Vagina (tissue), 2 donors: ENCODE results near the gene CLIC3. TPM values are rescaled to one million over a fixed set of nuclear protein-coding genes. Genes with fewer than 3 reads are reported as not detected.
A peak's percentile ranks its signal among the peaks of the same experiment; 100 is the strongest.

Source experiments
- DNase-seq, 2 donors: peaks; one replicate each; pipeline ENCODE4 v3.0.0-alpha.2; 2017; ENCODE audit errors: extremely low spot score in 2 of 2
- H3K27ac ChIP-seq: fragments of 200-600 bp; sonication (generic); one replicate; pipeline ENCODE4 v1.5.1; 2019
- H3K27me3 ChIP-seq: fragments of 200-600 bp; sonication (generic); one replicate; pipeline ENCODE4 v1.5.1; 2019
- H3K36me3 ChIP-seq, 2 donors: fragments of 200-600 bp; sonication (generic); one replicate each; pipeline ENCODE4 v1.5.1; 2017 to 2019
- H3K4me1 ChIP-seq: fragments of 200-600 bp; sonication (generic); one replicate; pipeline ENCODE4 v1.5.1; 2019
- H3K4me3 ChIP-seq, 2 donors: fragments of 200-600 bp; sonication (generic); 1 replicate in 1 of 2; 2 replicates in 1 of 2; pipeline ENCODE4 v1.5.1; 2016 to 2019
- H3K9me3 ChIP-seq: fragments of 200-600 bp; sonication (generic); one replicate; pipeline ENCODE4 v1.5.1; 2019
- POLR2A ChIP-seq, 2 donors: fragments of 450-650 bp; IDR thresholded peaks; one replicate each; pipeline ENCODE4 v1.6.1; 2017; ENCODE audit warnings: antibody characterized with exemption in 2 of 2, mild to moderate bottlenecking in 2 of 2, moderate library complexity in 2 of 2
- POLR2AphosphoS5 ChIP-seq, 2 donors: sonication (generic); formaldehyde crosslinking; IDR thresholded peaks; one replicate each; pipeline ENCODE4 v1.9.0; 2017; ENCODE audit warnings: antibody characterized with exemption in 2 of 2, mild to moderate bottlenecking in 2 of 2, low read depth in 1 of 2; ENCODE audit not compliant: insufficient read depth in 1 of 2
- intact Hi-C: fragments of 100-400 bp; cut with DNase I; formaldehyde crosslinking; loops from one replicate; pipeline ENCODE4 v1.15.1; 2023
- total RNA-seq: library from RNA; depleted of rRNA; stranded (reverse); fragments of >200 nt; gene quantifications from one replicate; pipeline ENCODE4 v1.2.3, GENCODE V29; 2016
- TF ChIP-seq, protein P1 (sequence below), 3 experiments: fragments of 450-650 bp in 2 of 3; fragments of 200-600 bp in 1 of 3; sonication (generic) in 1 of 3; IDR thresholded peaks; one replicate each; pipeline ENCODE4 v1.5.1; 2017 to 2019; ENCODE audit warnings: antibody characterized with exemption in 3 of 3, mild to moderate bottlenecking in 2 of 3, moderate library complexity in 2 of 3

CLIC3 gene
- total RNA-seq, 1 donor from 2014 or later, result 23.6 TPM

- peaks cover 50% of the 10 kb centered on the region for H3K4me1 ChIP-seq
- TF ChIP-seq POLR2A (IDR thresholded peaks at IDR 0.05) (no peak), POLR2AphosphoS5 (IDR thresholded peaks at IDR 0.05; ENCODE audit: insufficient read depth in 1 of 2, low read depth in 1 of 2) (peak in 1 of 2 donors; percentile 49)
Measured at GRCh38 chr9:136977649-136978072, 18.7 kb downstream of the CLIC3 start.

GRCh38 chr9:136977223-136977622 is 19.1 kb downstream of the CLIC3 start, which contains the start of gene PTGDS:
Gene PTGDS (plus strand): TSS chr9:136977504. CDS start chr9:136977579, 75 bp downstream.
- H3K4me1 ChIP-seq, result peaks cover 50% of the 10 kb centered on the region
- no peaks in the 10 kb centered on the region for H3K9me3 ChIP-seq
- H3K27ac ChIP-seq, result peak within 1 kb of the TSS; percentile 87
- no peaks in the 10 kb centered on the region for H3K27me3 ChIP-seq
- TF ChIP-seq POLR2AphosphoS5 (IDR thresholded peaks at IDR 0.05; ENCODE audit: insufficient read depth in 1 of 2, low read depth in 1 of 2) (peak; percentile 31 to 91), POLR2A (IDR thresholded peaks at IDR 0.05) (peak in 1 of 2 donors; percentile 37)
- TF ChIP-seq, protein P1, sequence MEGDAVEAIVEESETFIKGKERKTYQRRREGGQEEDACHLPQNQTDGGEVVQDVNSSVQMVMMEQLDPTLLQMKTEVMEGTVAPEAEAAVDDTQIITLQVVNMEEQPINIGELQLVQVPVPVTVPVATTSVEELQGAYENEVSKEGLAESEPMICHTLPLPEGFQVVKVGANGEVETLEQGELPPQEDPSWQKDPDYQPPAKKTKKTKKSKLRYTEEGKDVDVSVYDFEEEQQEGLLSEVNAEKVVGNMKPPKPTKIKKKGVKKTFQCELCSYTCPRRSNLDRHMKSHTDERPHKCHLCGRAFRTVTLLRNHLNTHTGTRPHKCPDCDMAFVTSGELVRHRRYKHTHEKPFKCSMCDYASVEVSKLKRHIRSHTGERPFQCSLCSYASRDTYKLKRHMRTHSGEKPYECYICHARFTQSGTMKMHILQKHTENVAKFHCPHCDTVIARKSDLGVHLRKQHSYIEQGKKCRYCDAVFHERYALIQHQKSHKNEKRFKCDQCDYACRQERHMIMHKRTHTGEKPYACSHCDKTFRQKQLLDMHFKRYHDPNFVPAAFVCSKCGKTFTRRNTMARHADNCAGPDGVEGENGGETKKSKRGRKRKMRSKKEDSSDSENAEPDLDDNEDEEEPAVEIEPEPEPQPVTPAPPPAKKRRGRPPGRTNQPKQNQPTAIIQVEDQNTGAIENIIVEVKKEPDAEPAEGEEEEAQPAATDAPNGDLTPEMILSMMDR (IDR thresholded peaks at IDR 0.05), result no peak
- H3K36me3 ChIP-seq, result no peaks in the 10 kb centered on the region
- H3K4me3 ChIP-seq, result peak within 1 kb of the TSS; percentile 49 to 59
- DNase-seq, result no peak
- intact Hi-C loops, result no loop called here

More at GRCh38 chr9:136977649-136978072, 18.7 kb downstream of the CLIC3 start:
- intact Hi-C loops, result no loop called here
- no peaks in the 10 kb centered on the region for H3K9me3 ChIP-seq
- no peak for DNase-seq
- H3K27ac ChIP-seq, result peak overlapping the region; percentile 87
- H3K4me3 ChIP-seq, result peak overlapping the region; percentile 49 to 59
- H3K36me3 ChIP-seq, result no peaks in the 10 kb centered on the region
- no peaks in the 10 kb centered on the region for H3K27me3 ChIP-seq

- DNase-seq, result no peak
- peak overlapping the region; percentile 87 for H3K27ac ChIP-seq
- peaks cover 43% of the 10 kb centered on the region for H3K4me1 ChIP-seq
- H3K4me3 ChIP-seq, result no peak overlapping the region
- intact Hi-C loops, result no loop called here
- no peaks in the 10 kb centered on the region for H3K9me3 ChIP-seq
- H3K36me3 ChIP-seq, result no peaks in the 10 kb centered on the region
- H3K27me3 ChIP-seq, result no peaks in the 10 kb centered on the region
- no peak for TF ChIP-seq POLR2AphosphoS5 (IDR thresholded peaks at IDR 0.05; ENCODE audit: insufficient read depth in 1 of 2, low read depth in 1 of 2)
Measured at GRCh38 chr9:136975644-136976043, 20.7 kb downstream of the CLIC3 start.

- H3K27me3 ChIP-seq, result no peaks in the 10 kb centered on the region
- H3K27ac ChIP-seq, result peak overlapping the region; percentile 87
- H3K36me3 ChIP-seq, result no peaks in the 10 kb centered on the region
- H3K4me1 ChIP-seq, result peaks cover 42% of the 10 kb centered on the region
- TF ChIP-seq, protein P1 (IDR thresholded peaks at IDR 0.05), result no peak
- TF ChIP-seq POLR2A (IDR thresholded peaks at IDR 0.05) (no peak), POLR2AphosphoS5 (IDR thresholded peaks at IDR 0.05; ENCODE audit: insufficient read depth in 1 of 2, low read depth in 1 of 2) (peak in 1 of 2 donors; percentile 16)
- no peaks in the 10 kb centered on the region for H3K9me3 ChIP-seq
- intact Hi-C loops, result no loop called here
- no peak overlapping the region for H3K4me3 ChIP-seq
- no peak for DNase-seq
Measured at GRCh38 chr9:136974817-136975535, 21.4 kb downstream of the CLIC3 start.

DNA sequence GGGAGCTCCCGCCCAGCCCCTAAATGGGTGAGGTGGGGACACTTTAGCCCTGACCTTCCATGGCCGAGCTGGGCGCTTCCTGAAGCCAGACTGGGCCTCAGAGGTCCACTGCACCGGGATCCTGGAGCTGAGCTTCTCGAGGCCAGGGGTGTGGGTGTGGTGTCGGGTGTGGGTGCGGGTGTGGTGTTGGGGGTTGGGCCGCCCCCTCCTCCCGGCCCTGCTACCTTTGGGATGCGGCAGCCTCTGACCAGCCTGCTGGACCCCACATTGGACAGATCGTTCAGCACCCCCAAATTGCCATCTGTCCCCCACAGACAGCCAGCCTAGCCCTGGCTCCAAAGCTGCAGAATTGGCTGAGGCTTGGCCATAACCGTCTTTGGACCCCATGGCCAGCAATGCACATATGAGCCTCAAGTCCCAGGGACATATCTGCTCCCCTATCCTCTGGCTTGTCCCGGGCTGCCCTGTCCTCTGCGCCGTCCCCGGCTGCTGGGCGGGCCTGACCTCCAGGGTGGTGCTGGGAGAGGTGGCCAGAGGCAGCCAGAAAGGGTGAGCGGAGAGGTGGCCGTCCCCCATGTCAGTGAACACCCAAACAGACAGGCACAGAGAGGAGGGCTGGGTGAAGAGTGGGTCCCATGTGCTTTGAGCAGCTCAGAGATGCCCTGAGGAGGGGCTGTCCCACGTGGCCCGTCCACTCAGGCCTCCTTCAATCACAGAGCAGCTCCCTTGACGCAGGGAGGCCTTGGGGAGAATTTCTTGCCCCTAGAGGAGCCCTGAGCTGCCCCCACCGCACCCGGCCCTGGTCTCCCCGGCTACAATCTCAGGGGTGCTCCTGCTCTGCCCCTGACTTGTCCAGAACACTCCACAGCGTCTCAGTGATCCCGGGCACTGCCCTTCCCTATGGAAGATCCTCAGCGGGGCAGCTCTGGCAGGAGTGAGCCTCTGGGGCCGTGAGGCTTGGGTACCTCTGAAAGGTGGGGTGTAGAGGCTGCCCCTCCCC is 22.4 kb downstream of the CLIC3 start:
- intact Hi-C loops, result no loop called here
- peaks cover 42% of the 10 kb centered on the region for H3K4me1 ChIP-seq

More for the DNA sequence above, 22.4 kb downstream of the CLIC3 start:
- no peak overlapping the region for H3K4me3 ChIP-seq
- no peaks in the 10 kb centered on the region for H3K36me3 ChIP-seq
- H3K27me3 ChIP-seq, result no peaks in the 10 kb centered on the region
- no peak for TF ChIP-seq POLR2A (IDR thresholded peaks at IDR 0.05)
- TF ChIP-seq, protein P1 (IDR thresholded peaks at IDR 0.05), result no peak
- H3K9me3 ChIP-seq, result no peaks in the 10 kb centered on the region
- DNase-seq, result no peak
- no peak overlapping the region for H3K27ac ChIP-seq
